Activated CD8-positive, alpha-beta T cell treated with anti-CD3 and anti-CD28 coated beads for 36 hours (primary cell): ENCODE results near the gene SUPT3H. TPM values are rescaled to one million over a fixed set of nuclear protein-coding genes. Genes with fewer than 3 reads are reported as not detected.
"Not testable (repeated sequence)": the region's sequence is repeated elsewhere in the genome, so short reads cannot be mapped to it uniquely, and the experiment has no call there.

Source experiments
- ATAC-seq: fragments of 200-7000 bp; cut with Tn5 transposase; one replicate; pipeline ENCODE4 v1.10.0; 2021; ENCODE audit warnings: mild to moderate bottlenecking, moderate library complexity
- CTCF ChIA-PET: fragments of 350-600 bp; sonication (Branson Sonifier 250); formaldehyde crosslinking; loops from one replicate; lab custom pipeline; 2021; ENCODE audit warnings: antibody characterized with exemption; lab: Charles Lee
- POLR2A ChIA-PET: fragments of 350-600 bp; sonication (Branson Sonifier 250); formaldehyde crosslinking; loops from one replicate; lab custom pipeline; 2021; ENCODE audit warnings: antibody characterized with exemption; lab: Charles Lee
- DNase-seq: peaks from one replicate; pipeline ENCODE4 v3.0.0-alpha.2; 2020
- H3K27ac Mint-ChIP-seq: one replicate; pipeline ENCODE4 v1.8.0; 2021; ENCODE audit warnings: mild to moderate bottlenecking, mixed read lengths
- H3K27me3 Mint-ChIP-seq: one replicate; pipeline ENCODE4 v1.8.0; 2021; ENCODE audit warnings: mixed read lengths
- H3K36me3 Mint-ChIP-seq: one replicate; pipeline ENCODE4 v1.8.0; 2021; ENCODE audit warnings: low read depth, mixed read lengths
- H3K4me1 Mint-ChIP-seq: one replicate; pipeline ENCODE4 v1.8.0; 2021; ENCODE audit warnings: low read depth, mixed read lengths
- H3K4me3 Mint-ChIP-seq: one replicate; pipeline ENCODE4 v1.8.0; 2021; ENCODE audit warnings: mild to moderate bottlenecking, moderate library complexity, mixed read lengths
- H3K9me3 Mint-ChIP-seq: one replicate; pipeline ENCODE4 v1.8.0; 2021; ENCODE audit warnings: mixed read lengths
- CTCF ChIP-seq: fragments of 200-600 bp; IDR thresholded peaks from one replicate; pipeline ENCODE4 v1.8.0; 2022; ENCODE audit warnings: antibody characterized with exemption, mild to moderate bottlenecking
- intact Hi-C: fragments of 100-400 bp; cut with micrococcal nuclease; formaldehyde crosslinking; loops from one replicate; pipeline ENCODE4 v1.10.0; 2022
- total RNA-seq, 2 experiments: library from RNA; stranded (reverse); gene quantifications; one replicate each; pipeline ENCODE4 v1.2.3, GENCODE V29; 2021

Gene SUPT3H
- total RNA-seq, 2 experiments from 2014 or later = 20.0 to 20.2 TPM

DNA sequence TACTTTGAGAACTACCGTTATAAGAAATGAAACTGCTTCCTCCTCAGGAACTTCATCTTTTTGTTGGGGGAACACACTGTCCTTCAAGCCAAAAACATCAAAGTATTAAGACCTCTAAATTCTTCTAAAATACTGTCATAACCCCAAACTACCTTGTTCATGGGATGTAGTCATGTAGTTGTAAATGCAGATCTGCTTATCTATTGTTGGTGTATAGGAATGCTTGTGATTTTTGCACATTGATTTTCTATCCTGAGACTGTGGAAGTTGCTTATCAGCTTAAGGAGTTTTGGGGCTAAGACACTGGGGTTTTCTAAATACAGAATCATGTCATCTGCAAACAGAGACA, 332.5 kb downstream of the SUPT3H start:
- Mint-ChIP-seq H3K27me3 (no peaks in the 10 kb centered on the region), H3K4me3 (no peak overlapping the region), H3K4me1 (peaks cover 38% of the 10 kb centered on the region), H3K9me3 (peaks cover 9% of the 10 kb centered on the region), H3K27ac (no peak overlapping the region), H3K36me3 (peaks cover 9% of the 10 kb centered on the region)
- no peak for DNase-seq
- intact Hi-C loops = no loop called here
- ATAC-seq = no peak
- ChIA-PET POLR2A (no interaction called here), CTCF (no interaction called here)
- TF ChIP-seq CTCF = no peak

- CTCF ChIA-PET = interaction anchor here (0.8 kb wide), 1 partner anchor 47 kb away, joined by 3 read pairs; no protein-coding TSS in a partner anchor
- Mint-ChIP-seq H3K4me3 (no peak overlapping the region), H3K9me3 (peaks cover 9% of the 10 kb centered on the region), H3K4me1 (peaks cover 35% of the 10 kb centered on the region), H3K27me3 (no peaks in the 10 kb centered on the region), H3K36me3 (peaks cover 9% of the 10 kb centered on the region), H3K27ac (no peak overlapping the region)
- TF ChIP-seq CTCF = no peak
- POLR2A ChIA-PET = no interaction called here
- intact Hi-C loops = no loop called here
- DNase-seq = no peak
- peak; percentile 39 for ATAC-seq
Measured at GRCh38 chr6:45044510-45045252, 333.1 kb downstream of the SUPT3H start.

DNA sequence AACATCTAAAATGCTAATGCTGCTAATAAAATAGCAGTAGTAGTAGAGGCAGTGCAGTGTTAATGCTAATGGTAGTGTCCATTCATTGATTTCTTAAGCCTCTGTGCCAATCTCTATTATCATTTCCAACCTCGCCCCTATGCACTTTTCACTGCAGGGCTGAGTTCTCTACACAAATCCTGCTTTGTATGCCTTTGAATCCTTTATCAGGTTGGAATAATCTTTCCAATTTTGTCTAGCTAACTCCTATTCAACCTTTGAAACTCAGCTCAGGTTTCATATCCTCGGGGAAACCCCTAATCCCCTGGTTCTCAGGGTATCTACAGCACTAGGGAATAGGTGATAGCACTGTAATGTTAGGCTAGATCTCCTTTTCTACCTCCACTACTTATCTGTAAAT, 333.6 kb downstream of the SUPT3H start:
- H3K4me1 Mint-ChIP-seq = peaks cover 29% of the 10 kb centered on the region
- ChIA-PET POLR2A (no interaction called here), CTCF (interaction anchor here (0.8 kb wide), 1 partner anchor 46 kb away, joined by 3 read pairs; no protein-coding TSS in a partner anchor)
- H3K27me3 Mint-ChIP-seq = no peaks in the 10 kb centered on the region
- no peak for DNase-seq
- H3K27ac Mint-ChIP-seq = no peak overlapping the region
- no peak for TF ChIP-seq CTCF
- H3K4me3 Mint-ChIP-seq = no peak overlapping the region
- peaks cover 8% of the 10 kb centered on the region for H3K9me3 Mint-ChIP-seq
- peaks cover 9% of the 10 kb centered on the region for H3K36me3 Mint-ChIP-seq
- ATAC-seq = no peak
- intact Hi-C loops = no loop called here

DNA sequence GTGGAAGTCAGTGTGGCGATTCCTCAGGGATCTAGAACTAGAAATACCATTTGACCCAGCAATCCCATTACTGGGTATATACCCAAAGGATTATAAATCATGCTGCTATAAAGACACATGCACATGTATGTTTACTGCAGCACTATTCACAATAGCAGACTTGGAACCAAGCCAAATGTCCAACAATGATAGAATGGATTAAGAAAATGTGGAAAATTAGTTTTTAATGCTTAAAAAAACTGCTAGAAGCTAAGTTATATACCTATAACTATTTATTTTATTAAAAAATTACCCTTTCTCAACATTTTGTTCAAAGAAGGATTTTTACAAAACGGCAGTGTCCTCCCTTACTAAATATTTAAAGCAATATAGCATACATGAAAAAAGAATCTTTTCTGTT, 335.1 kb downstream of the SUPT3H start:
- H3K27me3 Mint-ChIP-seq, DNase-seq, ATAC-seq, H3K36me3 Mint-ChIP-seq, H3K9me3 Mint-ChIP-seq, intact Hi-C loops, POLR2A ChIA-PET, H3K27ac Mint-ChIP-seq, H3K4me3 Mint-ChIP-seq, CTCF ChIA-PET: not testable (repeated sequence)
- peaks cover 18% of the 10 kb centered on the region for H3K4me1 Mint-ChIP-seq

DNA sequence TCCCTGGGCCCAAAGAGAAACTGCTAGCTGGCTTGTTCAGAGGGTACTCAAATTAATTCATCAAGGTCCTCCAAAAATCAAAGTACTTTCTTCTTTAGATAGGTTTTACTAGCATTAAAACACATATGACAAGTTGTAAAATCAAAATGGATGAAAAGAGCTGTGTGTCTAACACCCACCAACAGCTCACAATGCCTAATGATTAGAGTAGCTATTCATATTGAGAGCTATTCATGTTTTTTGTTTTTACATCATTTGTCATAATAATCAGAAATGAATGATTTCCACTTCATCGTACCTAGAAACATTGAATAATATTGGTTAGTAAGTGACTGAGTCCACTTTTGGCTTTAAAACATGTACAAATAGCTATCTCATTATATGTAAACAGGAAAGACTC, 339.5 kb downstream of the SUPT3H start:
- Mint-ChIP-seq H3K9me3 (no peaks in the 10 kb centered on the region), H3K27me3 (no peaks in the 10 kb centered on the region), H3K27ac (no peak overlapping the region), H3K4me1 (no peaks in the 10 kb centered on the region), H3K4me3 (no peak overlapping the region), H3K36me3 (no peaks in the 10 kb centered on the region)
- ATAC-seq (no peak), DNase-seq (no peak)
- ChIA-PET CTCF (no interaction called here), POLR2A (no interaction called here)
- no peak for TF ChIP-seq CTCF
- intact Hi-C loops = no loop called here
